SIG-M5 (cell line): ENCODE results near the gene FBXL22.

Experiments
- DNase-seq: peaks from one replicate; lab custom pipeline; 2025; lab: John Stamatoyannopoulos, UW

FBXL22 gene

GRCh38 chr15:63593705-63594671 is 3.2 kb upstream of the FBXL22 start:
- no peak for DNase-seq

- DNase-seq, result no peak
Observed at GRCh38 chr15:63595065-63595464, 2.1 kb upstream of the FBXL22 start.

- no peak for DNase-seq
Observed at GRCh38 chr15:63595688-63596087, 1.5 kb upstream of the FBXL22 start.

- no peak for DNase-seq
Observed at GRCh38 chr15:63596676-63597037, 530 bp upstream of the FBXL22 start.

- DNase-seq, result no peak
Observed at GRCh38 chr15:63597821-63598220, 634 bp downstream of the FBXL22 start.

GRCh38 chr15:63598473-63599400 is 1.6 kb downstream of the FBXL22 start:
- no peak for DNase-seq

- no peak for DNase-seq
Observed at GRCh38 chr15:63599401-63600000, 2.3 kb downstream of the FBXL22 start.

- no peak for DNase-seq
Observed at GRCh38 chr15:63600001-63600615, 2.9 kb downstream of the FBXL22 start.

GRCh38 chr15:63600616-63601025 is 3.4 kb downstream of the FBXL22 start:
- peak; percentile 7 for DNase-seq

- no peak for DNase-seq
Observed at GRCh38 chr15:63601026-63601703, 4.0 kb downstream of the FBXL22 start.

GRCh38 chr15:63601704-63602185 is 4.6 kb downstream of the FBXL22 start:
- DNase-seq, result no peak

- DNase-seq, result no peak
Observed at GRCh38 chr15:63602595-63602994, 5.4 kb downstream of the FBXL22 start.

- no peak for DNase-seq
Observed at GRCh38 chr15:63603516-63603915, 6.3 kb downstream of the FBXL22 start.

GRCh38 chr15:63604281-63604680 is 7.1 kb downstream of the FBXL22 start:
- DNase-seq, result no peak

GRCh38 chr15:63605036-63605435 is 7.8 kb downstream of the FBXL22 start:
- no peak for DNase-seq

- no peak for DNase-seq
Observed at GRCh38 chr15:63605816-63606215, 8.6 kb downstream of the FBXL22 start.

- DNase-seq, result no peak
Observed at GRCh38 chr15:63606308-63606707, 9.1 kb downstream of the FBXL22 start.

GRCh38 chr15:63608989-63609388 is 11.8 kb downstream of the FBXL22 start:
- no peak for DNase-seq

- no peak for DNase-seq
Observed at GRCh38 chr15:63609448-63609847, 12.3 kb downstream of the FBXL22 start.

- DNase-seq, result peak; percentile 53
Observed at GRCh38 chr15:63610209-63610841, 13.1 kb downstream of the FBXL22 start.

- no peak for DNase-seq
Observed at GRCh38 chr15:63611177-63611576, 14.0 kb downstream of the FBXL22 start.
